Fibroblast of lung (primary cell): ENCODE measurements around the gene MAS1L. TPM values are rescaled to one million over a fixed set of nuclear protein-coding genes. Genes with fewer than 3 reads are reported as not detected.

ENCODE experiments used
- DNase-seq, 2 donors: peaks; one replicate each; pipeline versions ENCODE4 v3.0.0 to v3.0.0-alpha.2; 2010; ENCODE audit warnings: low read depth in 2 of 2
- H2AFZ ChIP-seq: 2 replicates; pipeline ENCODE4 v1.5.1; 2012; ENCODE audit warnings: low read length, control low read depth, inconsistent platforms
- H3K27ac ChIP-seq: 2 replicates; pipeline ENCODE4 v1.5.1; 2011; ENCODE audit warnings: low read length, control low read depth; ENCODE audit not compliant: insufficient read depth
- H3K27me3 ChIP-seq: 2 replicates; pipeline ENCODE4 v1.5.1; 2011; ENCODE audit warnings: mild to moderate bottlenecking, low read length; ENCODE audit not compliant: control insufficient read depth, insufficient read depth
- H3K36me3 ChIP-seq: 2 replicates; pipeline ENCODE4 v1.5.1; 2011; ENCODE audit warnings: low read length; ENCODE audit not compliant: control insufficient read depth, insufficient read depth
- H3K4me1 ChIP-seq: 2 replicates; pipeline ENCODE4 v1.5.1; 2011; ENCODE audit warnings: low read length; ENCODE audit not compliant: control insufficient read depth, insufficient read depth; ENCODE audit errors: extremely low read depth
- H3K4me2 ChIP-seq: 2 replicates; pipeline ENCODE4 v1.5.1; 2011; ENCODE audit warnings: low read length, control low read depth; ENCODE audit not compliant: insufficient read depth; ENCODE audit errors: extremely low read depth
- H3K4me3 ChIP-seq, 4 experiments: fragments of 200-600 bp in 1 of 4; sonication (generic) in 1 of 4; replicated peaks in 1 of 4; 2 replicates each; pipeline ENCODE4 v1.5.1; 2011 to 2016; ENCODE audit warnings: low read length in 4 of 4, low read depth in 3 of 4, mild to moderate bottlenecking in 3 of 4, control low read depth in 2 of 4, inconsistent platforms in 1 of 4, mixed read lengths in 1 of 4; ENCODE audit not compliant: insufficient read depth in 1 of 4; ENCODE audit errors: control extremely low read depth in 1 of 4
- H3K79me2 ChIP-seq: 2 replicates; pipeline ENCODE4 v1.5.1; 2012; ENCODE audit warnings: mild to moderate bottlenecking, low read length, inconsistent platforms; ENCODE audit not compliant: control insufficient read depth, insufficient read depth
- H3K9ac ChIP-seq: 2 replicates; pipeline ENCODE4 v1.5.1; 2011; ENCODE audit warnings: mild to moderate bottlenecking, low read length, control low read depth; ENCODE audit not compliant: insufficient read depth
- H3K9me3 ChIP-seq: 2 replicates; pipeline ENCODE4 v1.5.1; 2012; ENCODE audit warnings: low read depth, low read length; ENCODE audit not compliant: control insufficient read depth, insufficient read depth
- H4K20me1 ChIP-seq: 2 replicates; pipeline ENCODE4 v1.5.1; 2011; ENCODE audit warnings: low read length; ENCODE audit not compliant: control insufficient read depth, insufficient read depth; ENCODE audit errors: extremely low read depth
- CTCF ChIP-seq, 2 donors: IDR thresholded peaks in 1 of 2; conservative IDR thresholded peaks in 1 of 2; 1 replicate in 1 of 2; 2 replicates in 1 of 2; pipeline ENCODE4 v1.5.1; 2011 to 2012; ENCODE audit warnings: low read length in 2 of 2, control low read depth in 1 of 2, inconsistent platforms in 1 of 2, low read depth in 1 of 2, mild to moderate bottlenecking in 1 of 2
- EZH2 ChIP-seq: IDR thresholded peaks from 2 replicates; pipeline ENCODE4 v1.5.1; 2012; ENCODE audit warnings: low read length, control low read depth, mild to moderate bottlenecking; ENCODE audit errors: missing control alignments
- polyA plus RNA-seq, 2 donors: library from polyadenylated mRNA; depleted of rRNA in 1 of 2; stranded (reverse) in 1 of 2; unstranded in 1 of 2; fragments of >200 nt; gene quantifications; 2 replicates each; pipeline ENCODE4 v1.2.1, GENCODE V29; 2011 to 2012; ENCODE audit warnings: missing spikeins in 1 of 2
- total RNA-seq: library from RNA; depleted of rRNA; stranded (reverse); fragments of >200 nt; gene quantifications from 2 replicates; pipeline ENCODE4 v1.2.1, GENCODE V29; 2014

Gene MAS1L
- total and polyA plus RNA-seq, 2 donors (not counting 1 experiment from before 2014, with no cell fraction given) = not detected

- no peak for DNase-seq
These were observed 40.7 kb upstream of the MAS1L start for GRCh38 chr6:29528300-29528931.

GRCh38 chr6:29527564-29527963 is 39.8 kb upstream of the MAS1L start:
- Histone ChIP-seq H4K20me1 (no peaks in the 10 kb centered on the region), H3K9ac (no peak overlapping the region), H3K27ac (no peak overlapping the region), H3K4me2 (no peak overlapping the region), H3K27me3 (no peaks in the 10 kb centered on the region), H3K4me1 (no peaks in the 10 kb centered on the region), H2AFZ (no peak overlapping the region), H3K9me3 (no peaks in the 10 kb centered on the region), H3K4me3 (no peak overlapping the region), H3K36me3 (no peaks in the 10 kb centered on the region), H3K79me2 (no peaks in the 10 kb centered on the region)
- DNase-seq = no peak
- TF ChIP-seq CTCF (conservative IDR thresholded peaks at IDR 0.05 in 1 of 2, IDR thresholded peaks at IDR 0.05 in 1 of 2; ENCODE audit: low read depth in 1 of 2, low read length in 2 of 2) (no peak), EZH2 (no peak)

More at GRCh38 chr6:29528300-29528931, 40.7 kb upstream of the MAS1L start:
- Histone ChIP-seq H3K27me3 (no peaks in the 10 kb centered on the region), H3K79me2 (no peaks in the 10 kb centered on the region), H3K9ac (no peak overlapping the region), H3K9me3 (no peaks in the 10 kb centered on the region), H3K4me1 (no peaks in the 10 kb centered on the region), H3K4me3 (no peak overlapping the region), H3K4me2 (no peak overlapping the region), H4K20me1 (no peaks in the 10 kb centered on the region), H3K36me3 (no peaks in the 10 kb centered on the region), H3K27ac (no peak overlapping the region), H2AFZ (no peak overlapping the region)
- TF ChIP-seq EZH2 = no peak
- no peak for TF ChIP-seq CTCF (conservative IDR thresholded peaks at IDR 0.05 in 1 of 2, IDR thresholded peaks at IDR 0.05 in 1 of 2; ENCODE audit: low read depth in 1 of 2, low read length in 2 of 2)

GRCh38 chr6:29527126-29527525 is 39.4 kb upstream of the MAS1L start:
- no peak for DNase-seq
- Histone ChIP-seq H3K79me2 (no peaks in the 10 kb centered on the region), H2AFZ (no peak overlapping the region), H3K27me3 (no peaks in the 10 kb centered on the region), H3K4me3 (no peak overlapping the region), H3K4me2 (no peak overlapping the region), H4K20me1 (no peaks in the 10 kb centered on the region), H3K36me3 (no peaks in the 10 kb centered on the region), H3K9ac (no peak overlapping the region), H3K9me3 (no peaks in the 10 kb centered on the region), H3K4me1 (no peaks in the 10 kb centered on the region), H3K27ac (no peak overlapping the region)
- no peak for TF ChIP-seq EZH2
- TF ChIP-seq CTCF (conservative IDR thresholded peaks at IDR 0.05 in 1 of 2, IDR thresholded peaks at IDR 0.05 in 1 of 2; ENCODE audit: low read depth in 1 of 2, low read length in 2 of 2) = no peak
